Endothelial cell of umbilical vein (primary cell): ENCODE measurements around the gene PRDM1. TPM values are rescaled to one million over a fixed set of nuclear protein-coding genes. Genes with fewer than 3 reads are reported as not detected.

Source experiments
- BruUV-seq: library from RNA; stranded (reverse); fragments of 400-500 nt; replicated peaks from 2 replicates; lab custom pipeline; 2021; lab: Mats Ljungman, UMichigan
- CTCF ChIA-PET: fragments of 300-600, 350-600 bp; sonication (Branson Sonifier 250); formaldehyde crosslinking; loops from one replicate; lab custom pipeline; 2021; ENCODE audit warnings: antibody characterized with exemption, inconsistent platforms; lab: Charles Lee
- POLR2A ChIA-PET: fragments of 300-600, 350-600 bp; sonication (Branson Sonifier 250); formaldehyde crosslinking; loops from one replicate; lab custom pipeline; 2021; ENCODE audit warnings: antibody characterized with exemption, inconsistent platforms; lab: Charles Lee
- DNase-seq: peaks from one replicate; pipeline ENCODE4 v3.0.0-alpha.2; 2011; ENCODE audit warnings: low read depth, low spot score
- FAIRE-seq: peaks from 2 replicates; lab custom pipeline; 2011; peaks lifted over from hg19 to GRCh38; lab: Jason Lieb, UNC
- H2AFZ ChIP-seq: 2 replicates; pipeline ENCODE4 v1.6.0; 2012; ENCODE audit warnings: low read depth, low read length, control low read depth, inconsistent platforms
- H3K27ac ChIP-seq: 2 replicates; pipeline ENCODE4 v1.5.1; 2011; ENCODE audit warnings: low read depth, mild to moderate bottlenecking, control low read depth, low read length, moderate library complexity; ENCODE audit not compliant: insufficient read depth
- H3K27me3 ChIP-seq, 2 experiments: 2 replicates each; pipeline versions ENCODE4 v1.6.0 to v1.6.1; 2011; ENCODE audit warnings: low read length in 2 of 2, mixed read lengths in 1 of 2; ENCODE audit not compliant: control insufficient read depth in 2 of 2, insufficient read depth in 2 of 2
- H3K36me3 ChIP-seq, 2 experiments: 2 replicates in 1 of 2; 3 replicates in 1 of 2; pipeline ENCODE4 v1.5.1; 2011; ENCODE audit warnings: low read length in 2 of 2, mild to moderate bottlenecking in 1 of 2, moderate library complexity in 1 of 2; ENCODE audit not compliant: control insufficient read depth in 2 of 2, insufficient read depth in 2 of 2; ENCODE audit errors: extremely low read depth in 1 of 2
- H3K4me1 ChIP-seq: 3 replicates; pipeline ENCODE4 v1.5.1; 2011; ENCODE audit warnings: mild to moderate bottlenecking, low read length; ENCODE audit not compliant: control insufficient read depth, insufficient read depth; ENCODE audit errors: extremely low read depth
- H3K4me2 ChIP-seq: 2 replicates; pipeline ENCODE4 v1.6.1; 2011; ENCODE audit warnings: low read length, control low read depth, mixed read lengths; ENCODE audit not compliant: insufficient read depth
- H3K4me3 ChIP-seq, 3 experiments: fragments of 200-600 bp in 1 of 3; sonication (generic), shearing (Covaris generic) in 1 of 3; replicated peaks in 1 of 3; 2 replicates each; pipeline ENCODE4 v1.5.1; 2011 to 2016; ENCODE audit warnings: control low read depth in 3 of 3, low read length in 3 of 3, mild to moderate bottlenecking in 2 of 3, inconsistent platforms in 1 of 3, low read depth in 1 of 3, moderate library complexity in 1 of 3; ENCODE audit not compliant: insufficient read depth in 1 of 3
- H3K79me2 ChIP-seq: 2 replicates; pipeline ENCODE4 v1.6.0; 2012; ENCODE audit warnings: low read length, inconsistent platforms; ENCODE audit not compliant: control insufficient read depth, insufficient read depth
- H3K9ac ChIP-seq: replicated peaks from 2 replicates; pipeline ENCODE3; 2011; ENCODE audit warnings: low read length, control low read depth; ENCODE audit not compliant: insufficient read depth; ENCODE audit errors: extremely low read depth
- H3K9me1 ChIP-seq: replicated peaks from 3 replicates; pipeline ENCODE4 v1.6.0; 2011; ENCODE audit warnings: mild to moderate bottlenecking, low read length; ENCODE audit not compliant: control insufficient read depth, insufficient read depth; ENCODE audit errors: extremely low read depth
- H3K9me3 ChIP-seq: replicated peaks from 2 replicates; pipeline ENCODE4 v1.5.1; 2012; ENCODE audit warnings: low read length, inconsistent platforms; ENCODE audit not compliant: control insufficient read depth, insufficient read depth
- H4K20me1 ChIP-seq: replicated peaks from 2 replicates; pipeline ENCODE3; 2011; ENCODE audit warnings: mild to moderate bottlenecking, low read length; ENCODE audit not compliant: control insufficient read depth, insufficient read depth; ENCODE audit errors: extremely low read depth
- CTCF ChIP-seq, 2 donors: IDR thresholded peaks; 1 replicate in 1 of 2; 2 replicates in 1 of 2; pipeline ENCODE4 v1.5.1; 2011; ENCODE audit warnings: low read length in 2 of 2, mild to moderate bottlenecking in 2 of 2, moderate library complexity in 2 of 2, control low read depth in 1 of 2, inconsistent platforms in 1 of 2, low read depth in 1 of 2; ENCODE audit not compliant: insufficient read depth in 1 of 2; ENCODE audit errors: extremely low read depth in 1 of 2
- EZH2 ChIP-seq: IDR thresholded peaks from 2 replicates; pipeline ENCODE4 v1.6.1; 2012; ENCODE audit warnings: borderline replicate concordance, low read depth, mild to moderate bottlenecking, moderate library complexity, low read length, inconsistent platforms; ENCODE audit not compliant: severe bottlenecking
- FOS ChIP-seq: IDR thresholded peaks from 2 replicates; pipeline ENCODE4 v1.6.1; 2011; ENCODE audit warnings: mild to moderate bottlenecking, low read length, moderate library complexity, borderline replicate concordance; ENCODE audit not compliant: insufficient read depth
- GATA2 ChIP-seq: IDR thresholded peaks from 2 replicates; pipeline ENCODE4 v1.7.0; 2011; ENCODE audit warnings: low read depth, mild to moderate bottlenecking, moderate library complexity, mixed read lengths, low read length; ENCODE audit not compliant: insufficient read length, insufficient read depth
- JUN ChIP-seq: IDR thresholded peaks from 2 replicates; pipeline ENCODE4 v1.6.1; 2011; ENCODE audit warnings: borderline replicate concordance, low read depth; ENCODE audit not compliant: insufficient read length, insufficient read depth
- MYC ChIP-seq: IDR thresholded peaks from one replicate; pipeline ENCODE4 v1.6.1; 2011; ENCODE audit warnings: mild to moderate bottlenecking, low read depth, low read length
- POLR2A ChIP-seq: IDR thresholded peaks from 2 replicates; pipeline ENCODE4 v1.6.1; 2012; ENCODE audit warnings: low read depth, mild to moderate bottlenecking, control low read depth, low read length
- POLR2AphosphoS5 ChIP-seq: IDR thresholded peaks from 2 replicates; pipeline ENCODE4 v1.6.1; 2012; ENCODE audit warnings: low read depth, mild to moderate bottlenecking, control low read depth, low read length, moderate library complexity; ENCODE audit not compliant: insufficient read depth
- dilution Hi-C: fragments of 300-500 bp; cut with MboI; formaldehyde crosslinking; loops from one replicate; pipeline ENCODE4 v1.15.0; 2019; ENCODE audit warnings: low sequenced_read_pairs; ENCODE audit not compliant: extremely low pct_ligation_motif_present
- intact Hi-C: fragments of 100-400 bp; cut with micrococcal nuclease; formaldehyde crosslinking; loops from one replicate; pipeline ENCODE4 v1.10.0; 2022
- polyA plus RNA-seq, 4 experiments: library from polyadenylated mRNA; depleted of rRNA in 3 of 4; stranded (reverse) in 3 of 4; unstranded in 1 of 4; fragments of >200 nt; gene quantifications; 2 replicates each; pipeline versions ENCODE4 v1.2.1 to v1.2.3, GENCODE V29; 2011 to 2012; ENCODE audit warnings: missing spikeins in 1 of 4
- total RNA-seq: library from RNA; stranded (reverse); gene quantifications from 2 replicates; pipeline ENCODE4 v1.2.3, GENCODE V29; 2021
- TF ChIP-seq, protein P1 (sequence below): IDR thresholded peaks from 2 replicates; pipeline ENCODE4 v1.6.1; 2011; ENCODE audit not compliant: insufficient read depth, insufficient read length

PRDM1 gene
- total and polyA plus RNA-seq, 2 donors (not counting 3 experiments of a cell fraction or from before 2014, with no cell fraction given), result 0.36 to 2.7 TPM

- dilution Hi-C loops (no loop called here), intact Hi-C loops (no loop called here)
- H2AFZ ChIP-seq, result no peak overlapping the region
- H3K36me3 ChIP-seq, result no peaks in the 10 kb centered on the region
- no peaks in the 10 kb centered on the region for H4K20me1 ChIP-seq
- no peak overlapping the region for H3K4me3 ChIP-seq
- FAIRE-seq, result no peak
- H3K27ac ChIP-seq, result no peak overlapping the region
- no TSS peak for BruUV-seq
- H3K4me2 ChIP-seq, result no peak overlapping the region
- H3K9ac ChIP-seq, result no peak overlapping the region
- ChIA-PET CTCF (no interaction called here), POLR2A (no interaction called here)
- no peaks in the 10 kb centered on the region for H3K79me2 ChIP-seq
- H3K9me1 ChIP-seq, result no peaks in the 10 kb centered on the region
- H3K9me3 ChIP-seq, result no peaks in the 10 kb centered on the region
- no peak for TF ChIP-seq CTCF (IDR thresholded peaks at IDR 0.05; ENCODE audit: extremely low read depth in 1 of 2, insufficient read depth in 1 of 2, low read depth in 1 of 2, low read length in 2 of 2)
- TF ChIP-seq MYC, result no peak
- no peak for TF ChIP-seq FOS
- no peak for TF ChIP-seq GATA2
- no peak for TF ChIP-seq POLR2A
- DNase-seq, result no peak
- H3K27me3 ChIP-seq, result no peaks in the 10 kb centered on the region
- no peaks in the 10 kb centered on the region for H3K4me1 ChIP-seq
Observed at GRCh38 chr6:106120406-106120805, 34.3 kb downstream of the PRDM1 start.

- TF ChIP-seq, protein P1, sequence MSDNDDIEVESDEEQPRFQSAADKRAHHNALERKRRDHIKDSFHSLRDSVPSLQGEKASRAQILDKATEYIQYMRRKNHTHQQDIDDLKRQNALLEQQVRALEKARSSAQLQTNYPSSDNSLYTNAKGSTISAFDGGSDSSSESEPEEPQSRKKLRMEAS, result no peak
- TF ChIP-seq JUN (no peak), POLR2AphosphoS5 (no peak), CTCF (IDR thresholded peaks at IDR 0.05; ENCODE audit: extremely low read depth in 1 of 2, insufficient read depth in 1 of 2, low read depth in 1 of 2, low read length in 2 of 2) (no peak), EZH2 (no peak), GATA2 (no peak), POLR2A (no peak)
- Histone ChIP-seq H3K4me1 (no peaks in the 10 kb centered on the region), H3K9me1 (no peaks in the 10 kb centered on the region), H3K9ac (no peak overlapping the region), H3K4me3 (no peak overlapping the region), H3K27ac (no peak overlapping the region), H2AFZ (no peak overlapping the region), H3K79me2 (no peaks in the 10 kb centered on the region), H4K20me1 (no peaks in the 10 kb centered on the region), H3K4me2 (no peak overlapping the region), H3K27me3 (no peaks in the 10 kb centered on the region), H3K36me3 (no peaks in the 10 kb centered on the region), H3K9me3 (no peaks in the 10 kb centered on the region)
- CTCF ChIA-PET, result no interaction called here
- intact Hi-C loops, result no loop called here
- FAIRE-seq (no peak), DNase-seq (no peak)
- no TSS peak for BruUV-seq
- POLR2A ChIA-PET, result no interaction called here
- dilution Hi-C loops, result no loop called here
Observed at GRCh38 chr6:106122306-106122918, 36.3 kb downstream of the PRDM1 start.
